Left kidney (tissue), 1 donor: Measurements from ENCODE around the gene CCDC102A. TPM values are rescaled to one million over a fixed set of nuclear protein-coding genes. Genes with fewer than 3 reads are reported as not detected.

Source experiments
- polyA plus RNA-seq: library from polyadenylated mRNA; unstranded; fragments of 120-200 nt; gene quantifications from one replicate; pipeline ENCODE4 v1.2.1, GENCODE V29; 2013; ENCODE audit not compliant: insufficient read length

CCDC102A gene
- polyA plus RNA-seq, 1 donor, result 13.9 TPM

Other genes starting within 250 kb of the CCDC102A start
- gene CCL22, start 177.8 kb downstream of the CCDC102A start, polyA plus RNA-seq, result 0.10 TPM
- 23.5 TPM for gene CX3CL1, start 164.1 kb downstream of the CCDC102A start, polyA plus RNA-seq
- not detected for gene CCL17, start 131.8 kb downstream of the CCDC102A start, polyA plus RNA-seq
- gene CIAPIN1, start 89.2 kb downstream of the CCDC102A start, polyA plus RNA-seq, result 106 TPM
- gene COQ9, start 89.1 kb downstream of the CCDC102A start, polyA plus RNA-seq, result 106 TPM
- gene POLR2C, start 73.9 kb downstream of the CCDC102A start, polyA plus RNA-seq, result 84.3 TPM
- 27.8 TPM for gene DOK4, start 50.1 kb downstream of the CCDC102A start, polyA plus RNA-seq
- 1.3 TPM for gene ADGRG5, start 6.1 kb upstream of the CCDC102A start, polyA plus RNA-seq
- 74.1 TPM for gene ADGRG1, start 92.1 kb upstream of the CCDC102A start, polyA plus RNA-seq
- 0.18 TPM for gene ADGRG3, start 131.7 kb upstream of the CCDC102A start, polyA plus RNA-seq
- gene DRC7, start 158.2 kb upstream of the CCDC102A start, polyA plus RNA-seq, result 3.4 TPM
- gene KATNB1, start 199.2 kb upstream of the CCDC102A start, polyA plus RNA-seq, result 21.3 TPM